Measurements from ENCODE around the gene CASK.

The CASK gene

DNA sequence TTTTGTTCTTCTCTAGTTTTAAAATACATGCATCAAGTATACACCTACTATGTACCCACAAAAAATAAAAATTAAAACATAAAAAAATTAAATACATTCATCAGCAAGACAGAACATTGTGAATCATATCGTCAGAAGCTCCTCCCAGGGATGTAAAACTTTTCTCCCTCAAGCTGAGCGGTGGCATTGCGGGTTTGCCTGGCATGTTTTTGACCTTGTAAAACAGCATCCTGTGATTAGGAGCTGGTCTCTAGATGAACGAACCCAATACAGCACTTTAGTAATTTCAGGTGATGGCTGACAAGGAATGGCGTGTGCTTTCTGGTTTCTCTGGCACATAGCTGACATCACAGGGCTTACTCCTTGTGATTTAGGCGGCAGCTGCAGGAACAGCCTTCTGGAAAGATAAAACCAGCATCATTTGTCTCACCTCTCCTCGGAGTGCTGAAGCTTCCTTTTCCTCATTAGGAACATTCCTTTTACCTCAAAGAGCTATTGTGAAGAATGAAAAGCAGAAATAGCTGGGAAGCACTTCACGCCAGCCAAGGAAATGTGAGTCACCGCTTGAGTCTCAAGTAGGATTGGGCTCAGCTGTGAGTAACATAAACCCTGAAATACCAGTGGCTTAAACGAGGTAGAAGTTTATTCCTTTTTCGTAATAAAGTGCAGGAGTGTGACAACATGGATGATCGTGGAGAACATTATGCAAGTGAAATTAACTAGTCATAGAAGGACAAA lies 431.9 kb downstream of the CASK start:
- no peak for DNase-seq

DNA sequence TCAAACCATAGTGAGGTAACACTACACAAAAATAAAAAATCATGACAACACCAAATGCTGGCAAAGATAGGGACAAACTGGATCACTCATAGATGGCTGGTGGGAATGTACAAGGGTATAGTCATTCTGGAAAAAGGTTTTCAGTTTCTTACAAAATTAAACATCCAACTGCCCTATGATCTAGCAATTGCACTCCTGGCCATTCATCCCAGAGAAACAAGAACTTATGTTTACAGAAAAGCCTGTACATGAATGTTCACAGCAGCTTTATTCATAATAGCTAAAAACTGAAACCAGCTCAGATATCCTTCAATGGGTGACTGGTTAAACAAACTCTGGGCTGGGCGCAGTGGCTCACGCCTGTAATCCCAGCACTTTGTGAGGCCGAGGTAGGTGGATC lies 432.9 kb downstream of the CASK start:
- no peak for DNase-seq

DNA sequence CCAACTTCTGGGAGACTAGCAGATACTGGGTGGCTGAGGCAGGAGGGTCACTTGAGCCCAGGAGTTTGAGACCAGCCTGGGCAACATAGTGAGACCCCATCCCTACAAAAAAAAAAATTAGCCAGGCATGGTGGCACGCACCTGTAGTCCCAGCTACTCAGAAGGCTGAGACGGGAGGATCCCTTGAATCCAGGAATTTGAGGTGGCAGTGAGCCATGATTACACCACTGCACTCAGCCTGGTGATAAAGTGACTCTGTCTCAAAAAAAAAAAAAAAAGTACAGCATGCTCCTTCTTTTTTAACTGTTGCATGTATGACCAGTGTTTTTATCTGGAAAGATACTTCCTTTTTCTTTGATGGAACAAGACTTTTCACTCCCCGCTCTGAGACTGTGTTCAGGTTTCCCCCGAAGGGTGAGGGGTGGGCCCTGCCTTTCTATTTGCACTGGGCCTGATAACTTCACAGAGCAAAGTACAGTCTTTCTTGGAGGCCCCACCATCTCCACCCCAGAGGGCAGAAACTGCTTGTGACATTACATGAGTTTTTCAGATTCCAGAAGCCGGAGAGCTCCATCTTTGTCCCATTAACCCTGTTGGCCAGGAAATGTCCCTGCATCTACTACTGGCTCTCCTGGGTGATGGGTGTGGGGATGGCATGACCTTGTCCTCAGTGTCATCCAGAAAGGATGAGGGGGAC lies 441.1 kb downstream of the CASK start:
- DNase-seq, result no peak

DNA sequence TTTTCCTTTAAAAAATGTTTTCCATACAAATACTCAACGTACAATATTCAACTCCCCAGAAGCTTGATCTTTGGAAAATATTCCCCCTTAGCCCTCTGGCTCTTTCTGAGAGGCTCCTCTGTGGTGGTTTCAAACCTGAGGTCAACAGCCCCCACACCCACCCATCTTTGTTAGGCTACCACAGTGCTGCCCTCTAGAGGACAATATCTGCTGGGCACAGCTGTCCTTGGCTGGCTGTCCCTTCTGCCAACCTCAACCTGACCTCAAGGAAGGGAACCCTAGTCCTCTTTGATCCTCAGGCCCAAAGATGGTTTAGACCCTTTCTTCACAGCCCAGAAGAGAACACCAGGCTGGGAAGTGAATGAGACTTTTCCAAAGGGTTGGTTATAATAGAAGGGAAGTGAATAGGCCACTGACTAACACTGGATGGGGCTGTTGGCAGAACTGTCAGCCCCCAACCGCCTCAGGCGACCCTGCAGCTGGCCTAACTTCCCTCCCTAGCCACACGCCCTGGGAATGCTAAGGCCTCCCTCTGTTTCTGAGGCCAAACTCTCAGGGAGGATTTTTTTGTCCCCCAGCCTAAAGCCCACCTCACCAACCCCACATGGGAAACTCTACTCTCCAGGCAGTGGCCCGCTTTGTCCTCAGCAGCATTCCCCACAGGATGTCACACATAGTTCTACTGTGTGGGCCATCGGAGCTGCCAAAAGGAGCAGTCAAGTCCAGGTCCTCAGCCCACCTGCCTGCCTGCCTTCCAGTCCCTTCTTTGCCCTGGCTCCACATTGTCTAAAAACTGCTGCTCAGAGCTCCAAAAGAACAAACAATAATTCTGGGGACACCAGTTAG lies 441.9 kb downstream of the CASK start:
- DNase-seq, result no peak

DNA sequence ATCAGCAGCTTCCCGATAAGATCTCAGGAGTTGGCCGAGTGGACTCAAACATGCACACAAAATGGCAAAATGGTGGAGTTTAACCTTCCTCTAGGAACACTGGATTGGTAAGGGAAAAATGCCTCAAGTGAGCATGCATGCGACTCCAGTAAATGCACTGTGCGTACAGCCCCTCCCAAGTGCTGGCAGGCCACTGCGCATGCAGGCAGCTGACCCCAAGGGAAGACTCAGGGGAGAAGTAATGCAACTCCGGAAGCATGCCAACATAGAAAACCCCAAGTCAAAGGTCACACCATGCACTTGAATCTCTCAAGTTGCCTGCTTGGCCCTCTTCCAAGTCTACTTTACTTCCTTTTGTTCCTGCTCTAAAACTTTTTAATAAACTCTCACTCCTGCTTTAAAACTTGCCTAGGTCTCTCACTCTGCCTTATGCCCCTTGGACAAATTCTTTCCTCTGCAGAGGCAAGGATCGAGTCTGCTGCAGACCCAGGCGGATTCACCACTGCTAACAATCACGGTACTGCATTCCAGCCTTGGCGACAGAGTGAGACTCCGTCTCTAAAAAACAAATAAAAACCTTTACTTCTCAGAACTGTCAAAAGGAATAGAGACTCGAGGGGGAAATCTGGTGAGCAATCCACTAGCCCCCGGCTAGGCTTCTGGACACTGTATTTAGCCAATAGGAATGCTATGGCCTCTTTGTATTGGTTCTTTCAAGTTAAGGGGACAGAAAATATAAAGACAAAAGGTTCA lies 442.7 kb downstream of the CASK start:
- DNase-seq, result no peak

DNA sequence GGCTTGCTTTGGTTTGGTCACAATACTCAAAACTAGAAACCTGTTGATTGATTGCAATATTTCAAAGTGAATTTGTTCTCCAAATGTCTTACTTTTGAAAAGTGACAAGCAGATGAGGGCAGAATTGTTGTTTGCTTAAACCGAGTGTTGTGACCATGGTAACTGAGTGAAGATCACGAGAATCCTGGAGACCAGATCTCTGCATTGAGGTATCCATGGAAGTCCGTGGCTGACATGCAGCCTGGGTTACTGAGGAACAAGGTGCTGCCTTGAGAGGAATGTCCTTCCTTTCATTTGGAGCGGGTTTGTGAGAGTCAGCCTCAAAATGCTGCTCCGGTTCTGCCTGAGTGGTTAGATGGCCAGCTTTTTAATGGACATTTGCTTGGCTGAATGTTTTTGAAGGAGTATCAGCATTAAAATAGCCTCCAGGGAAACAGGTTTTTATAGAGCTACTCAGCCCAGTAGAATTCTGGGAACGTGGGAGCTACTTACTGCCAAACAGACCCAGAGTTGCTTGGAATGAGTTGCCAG lies 444.9 kb downstream of the CASK start:
- no peak for DNase-seq

DNA sequence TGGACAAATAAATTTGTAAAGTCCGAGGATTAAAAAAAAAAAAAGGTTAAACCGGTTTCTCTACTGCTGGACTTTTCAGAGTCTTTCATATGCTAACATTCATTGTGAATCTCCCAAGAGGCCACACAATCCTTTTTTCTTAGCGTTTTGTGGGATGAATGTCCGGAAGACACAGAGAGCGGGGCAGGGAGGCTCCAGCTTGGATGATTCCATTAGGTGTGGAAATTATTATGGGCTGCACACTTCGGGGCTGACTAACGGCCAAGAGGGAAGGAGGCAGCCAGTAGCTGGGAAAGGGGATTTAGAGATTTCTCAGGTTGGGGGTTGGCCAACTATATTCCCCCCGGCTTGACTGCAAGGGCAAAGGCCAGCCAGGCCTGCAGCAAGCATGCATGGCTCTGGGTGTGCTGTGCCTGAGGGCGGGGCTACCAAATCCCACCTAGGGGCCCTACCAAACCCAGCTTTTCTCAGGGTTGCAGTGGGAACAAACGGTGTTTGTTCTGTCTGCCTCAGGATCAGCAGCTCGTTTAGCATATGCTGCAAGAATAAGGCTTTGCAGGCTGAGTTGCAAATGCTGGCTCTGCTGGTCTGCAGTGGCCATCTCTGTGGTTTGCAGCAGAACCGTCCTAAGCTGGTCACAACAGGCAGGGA lies 447.6 kb downstream of the CASK start:
- DNase-seq, result no peak

DNA sequence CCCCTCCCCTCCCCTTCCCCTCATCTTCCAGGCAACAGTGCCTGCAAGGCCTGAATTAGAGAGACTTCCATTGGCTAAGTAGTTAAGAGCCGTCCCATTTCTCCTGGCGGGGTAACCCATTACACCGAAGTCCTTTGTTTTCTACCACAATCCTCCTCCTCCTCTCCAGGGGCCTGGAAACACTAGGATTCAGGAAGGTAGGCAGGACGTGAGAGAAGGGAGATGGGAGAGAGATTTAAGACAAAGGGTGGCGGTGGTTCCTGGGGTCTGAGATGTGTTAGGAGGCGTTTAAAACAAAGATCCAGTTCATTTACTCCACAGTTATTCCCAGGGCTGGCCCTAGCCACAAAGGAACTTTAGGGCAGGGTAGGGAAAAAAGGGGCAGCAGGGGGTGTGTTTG lies 448.2 kb downstream of the CASK start:
- DNase-seq, result no peak

DNA sequence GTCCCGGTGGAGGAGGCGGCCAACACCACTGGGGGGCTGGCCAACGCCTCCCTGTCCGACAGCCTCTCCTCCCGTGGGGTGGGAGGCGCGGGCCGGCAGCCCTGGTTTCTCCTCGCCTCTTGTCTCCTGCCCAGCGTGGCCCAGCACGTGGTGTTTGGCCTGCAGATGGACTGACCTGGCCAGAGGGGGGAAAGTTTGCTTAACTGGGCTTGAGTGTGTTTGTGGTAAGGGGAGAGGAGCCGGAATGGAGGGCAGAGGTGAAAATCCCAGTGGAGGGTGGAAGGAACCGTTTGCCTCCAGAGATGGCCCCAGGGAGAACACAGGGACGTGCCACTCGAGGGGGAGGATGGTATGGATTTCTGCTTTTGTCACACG lies 448.6 kb downstream of the CASK start:
- no peak for DNase-seq

DNA sequence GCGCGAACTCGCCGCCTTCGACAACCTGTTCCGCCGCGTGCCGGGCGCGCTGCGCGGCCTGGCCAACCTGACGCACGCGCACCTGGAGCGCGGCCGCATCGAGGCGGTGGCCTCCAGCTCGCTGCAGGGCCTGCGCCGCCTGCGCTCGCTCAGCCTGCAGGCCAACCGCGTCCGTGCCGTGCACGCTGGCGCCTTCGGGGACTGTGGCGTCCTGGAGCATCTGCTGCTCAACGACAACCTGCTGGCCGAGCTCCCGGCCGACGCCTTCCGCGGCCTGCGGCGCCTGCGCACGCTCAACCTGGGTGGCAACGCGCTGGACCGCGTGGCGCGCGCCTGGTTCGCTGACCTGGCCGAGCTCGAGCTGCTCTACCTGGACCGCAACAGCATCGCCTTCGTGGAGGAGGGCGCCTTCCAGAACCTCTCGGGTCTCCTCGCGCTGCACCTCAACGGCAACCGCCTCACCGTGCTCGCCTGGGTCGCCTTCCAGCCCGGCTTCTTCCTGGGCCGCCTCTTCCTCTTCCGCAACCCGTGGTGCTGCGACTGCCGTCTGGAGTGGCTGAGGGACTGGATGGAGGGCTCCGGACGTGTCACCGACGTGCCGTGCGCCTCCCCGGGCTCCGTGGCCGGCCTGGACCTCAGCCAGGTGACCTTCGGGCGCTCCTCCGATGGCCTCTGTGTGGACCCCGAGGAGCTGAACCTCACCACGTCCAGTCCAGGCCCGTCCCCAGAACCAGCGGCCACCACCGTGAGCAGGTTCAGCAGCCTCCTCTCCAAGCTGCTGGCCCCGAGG lies 449.2 kb downstream of the CASK start:
- DNase-seq, result no peak

DNA sequence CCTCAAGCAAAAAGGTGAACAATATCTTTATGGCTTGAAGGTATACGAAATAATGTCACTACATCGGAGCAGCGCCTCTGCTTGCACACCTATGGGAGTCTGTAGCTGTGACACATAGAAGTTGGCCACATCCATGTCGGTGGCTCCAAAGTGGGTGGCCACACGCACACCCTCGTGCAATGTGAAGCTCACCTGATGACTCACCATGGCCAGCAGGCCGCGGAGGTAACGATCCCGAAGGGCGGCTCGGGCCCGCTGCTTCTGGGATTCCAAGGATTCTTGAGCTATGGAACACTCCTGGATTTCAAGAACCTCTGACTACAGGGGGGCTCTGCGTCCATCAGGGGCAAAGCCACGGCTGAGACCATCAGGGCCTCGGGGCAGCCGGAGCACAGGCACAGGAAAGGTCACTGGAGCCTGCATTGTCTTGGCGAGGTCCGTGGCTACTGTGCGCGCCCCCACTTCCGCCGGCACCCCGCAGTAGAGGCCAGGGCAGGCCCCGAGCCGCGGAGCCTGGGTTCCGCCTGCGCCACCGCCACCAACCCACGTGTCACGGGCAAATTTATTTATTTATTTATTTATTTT lies 451.0 kb downstream of the CASK start:
- no peak for DNase-seq

DNA sequence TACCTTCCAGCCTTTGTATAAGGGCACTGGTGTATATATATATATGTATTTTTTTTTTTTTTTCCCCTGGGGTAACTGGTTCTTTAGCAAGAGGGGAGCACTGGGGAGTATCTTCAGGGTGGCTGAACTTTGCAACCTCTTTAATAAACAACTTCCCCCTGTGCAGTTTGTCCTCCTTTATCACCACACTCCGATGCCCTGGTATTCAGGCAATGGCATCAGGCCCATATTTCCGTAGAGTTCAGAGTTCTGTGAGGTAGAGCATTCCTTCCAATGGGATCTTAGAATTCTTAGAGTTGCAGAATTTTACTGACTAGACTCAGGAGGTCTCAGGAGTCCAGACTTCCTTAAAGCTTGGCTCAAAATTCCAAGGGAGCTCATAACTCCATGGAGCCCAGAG lies 451.6 kb downstream of the CASK start:
- DNase-seq, result no peak

DNA sequence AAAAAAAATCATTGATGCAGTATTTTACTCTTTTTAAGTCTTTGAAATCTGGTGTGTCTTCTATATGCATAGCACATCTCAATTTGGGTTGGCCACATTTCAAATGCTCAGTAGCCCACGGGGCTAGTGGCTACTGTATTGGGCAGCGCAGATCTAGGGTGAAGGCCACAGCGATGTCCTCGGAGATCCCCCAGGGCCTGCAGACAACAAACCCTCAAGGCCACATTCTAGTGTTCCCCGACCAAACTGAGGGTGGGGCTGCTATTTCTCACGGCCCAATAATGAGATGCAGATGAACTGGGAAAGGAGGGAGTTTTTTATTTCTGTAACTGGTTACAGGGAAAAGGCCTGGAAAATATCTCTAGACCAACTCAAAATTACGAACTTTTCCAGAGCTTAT lies 452.6 kb downstream of the CASK start:
- no peak for DNase-seq

DNA sequence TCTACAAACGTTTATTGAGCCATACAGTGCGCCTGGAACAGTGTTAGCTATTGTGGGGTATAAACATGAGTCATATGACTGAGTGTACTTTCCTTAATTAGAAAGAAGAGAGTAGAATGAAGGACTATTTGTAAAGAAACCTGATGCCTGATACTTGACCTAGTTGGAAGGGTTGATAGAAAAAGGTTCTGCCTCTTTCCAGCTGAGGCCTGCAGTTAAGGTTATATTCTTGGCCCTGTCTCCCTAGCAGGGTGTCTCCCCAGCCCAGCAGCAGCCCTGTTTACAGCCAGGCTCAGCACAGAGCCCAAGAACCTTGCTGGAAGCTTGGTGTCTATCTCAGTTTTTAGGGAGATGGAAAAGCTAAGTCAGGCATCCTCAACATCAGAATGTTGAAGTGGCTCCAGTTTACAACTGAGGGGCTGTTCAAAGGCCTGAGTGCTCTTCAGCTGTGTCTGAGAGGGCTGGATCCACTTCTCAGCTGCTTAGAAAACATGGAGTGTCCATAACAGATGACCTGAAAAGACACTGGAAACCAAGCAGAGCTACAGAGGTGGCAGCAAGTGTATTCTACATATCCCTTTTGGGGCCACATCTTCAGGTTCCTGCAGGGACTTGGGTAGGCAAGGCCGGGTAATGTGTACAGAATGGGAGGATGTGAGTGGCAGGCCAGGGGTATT lies 454.6 kb downstream of the CASK start:
- DNase-seq, result no peak
